Kidney tubule cell (primary cell): ENCODE results near the gene RAB29.
"Not testable (repeated sequence)": the region's sequence is repeated elsewhere in the genome, so short reads cannot be mapped to it uniquely, and the experiment has no call there.

Source experiments
- DNase-seq: peaks from one replicate; pipeline ENCODE4 v3.0.0-alpha.2; 2018; ENCODE audit warnings: low spot score

RAB29 gene

DNA sequence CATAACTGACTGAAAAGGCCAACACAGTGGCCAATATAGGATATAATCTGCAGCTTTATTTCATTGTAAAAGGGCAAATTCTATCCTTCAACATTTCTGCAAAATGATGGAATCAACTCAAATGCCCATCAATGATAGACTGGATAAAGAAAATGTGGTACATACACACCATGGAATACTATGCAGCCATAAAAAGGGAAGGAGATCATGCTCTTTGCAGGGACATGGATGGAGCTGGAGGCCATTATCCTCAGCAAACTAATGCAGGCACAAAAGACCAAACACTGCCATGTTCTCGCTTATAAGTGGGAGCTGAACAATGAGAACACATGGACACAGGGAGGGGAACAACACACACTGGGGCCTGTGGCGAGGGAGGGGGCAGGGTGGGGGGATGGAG lies 54.5 kb downstream of the RAB29 start:
- DNase-seq: not testable (repeated sequence)

DNA sequence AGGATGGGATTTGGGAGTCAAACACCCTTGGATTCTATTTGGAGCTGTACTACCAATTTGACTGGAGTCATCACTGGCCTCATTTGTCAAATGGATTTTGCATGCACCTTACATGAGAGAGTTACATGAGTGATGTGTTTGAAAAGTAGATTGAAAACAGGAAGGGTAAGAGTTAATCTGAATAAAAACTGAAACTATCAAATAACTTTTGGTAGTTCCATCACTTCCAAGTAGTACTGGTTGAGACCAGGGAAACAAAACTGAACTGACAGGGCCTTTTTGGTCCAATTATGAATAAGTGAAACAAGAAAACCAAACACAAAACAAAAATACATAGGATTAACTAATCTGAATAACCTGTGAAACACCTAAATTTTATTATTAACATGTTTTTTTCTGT lies 55.5 kb downstream of the RAB29 start:
- no peak for DNase-seq

- no peak for DNase-seq
These were observed 56.3 kb downstream of the RAB29 start for GRCh38 chr1:205719015-205719414.
